ENCODE measurements around the gene AGMAT. TPM values are rescaled to one million over a fixed set of nuclear protein-coding genes. Genes with fewer than 3 reads are reported as not detected.

AGMAT gene
- polyA plus RNA-seq, 2 of the 4 experiments (the other 2 are of a cell fraction): 10.3 to 13.1 TPM

- Histone ChIP-seq H3K9me3 (no peaks in the 10 kb centered on the region), H3K4me1 (peaks cover 32% of the 10 kb centered on the region), H3K27ac (no peak overlapping the region), H3K4me3 (no peak overlapping the region), H3K4me2 (no peak overlapping the region)
- DNase-seq (ENCODE audit: low read depth in 1 of 2, low spot score in 1 of 2) (no peak), FAIRE-seq (no peak), ATAC-seq (no peak)
- ChIA-PET POLR2A (no interaction called here), CTCF (interaction anchor here (1.1 kb wide), 1 partner anchor 13 kb away, joined by 4 read pairs; no protein-coding TSS in a partner anchor)
- 93% methylated on average over 5 of the region's 5 CpGs for WGBS (ENCODE audit: missing lambda C conversion rate)
- no peak for TF ChIP-seq JUN (IDR thresholded peaks at IDR 0.05)
- no peak for TF ChIP-seq TP53 (CRISPR knock-in tag; IDR thresholded peaks at IDR 0.05)
- no peak for TF ChIP-seq NPAS2 (CRISPR knock-in tag; IDR thresholded peaks at IDR 0.05; ENCODE audit: borderline replicate concordance)
- TF ChIP-seq HDAC2 (IDR thresholded peaks at IDR 0.05): no peak
- no peak for TF ChIP-seq CBX2 (IDR thresholded peaks at IDR 0.05; ENCODE audit: borderline replicate concordance, low read depth)
- no peak for TF ChIP-seq ZNF302 (CRISPR knock-in tag; IDR thresholded peaks at IDR 0.05)
- TF ChIP-seq HOXA7 (CRISPR knock-in tag; IDR thresholded peaks at IDR 0.05): no peak
- no peak for TF ChIP-seq RNF2 (IDR thresholded peaks at IDR 0.05; ENCODE audit: borderline replicate concordance, low read depth)
- TF ChIP-seq ESRRA (IDR thresholded peaks at IDR 0.05; ENCODE audit: borderline replicate concordance, low read length): no peak
- no peak for TF ChIP-seq MAZ (IDR thresholded peaks at IDR 0.05; ENCODE audit: borderline replicate concordance, low read depth, low read length)
- no peak for TF ChIP-seq JUNB (IDR thresholded peaks at IDR 0.05)
- no peak for TF ChIP-seq FOSL2 (IDR thresholded peaks at IDR 0.05)
- TF ChIP-seq FOSL2 (CRISPR knock-in tag; IDR thresholded peaks at IDR 0.05): no peak
- TF ChIP-seq USF2 (IDR thresholded peaks at IDR 0.05): no peak
- no peak for TF ChIP-seq PBX3 (IDR thresholded peaks at IDR 0.05)
- TF ChIP-seq REST (IDR thresholded peaks at IDR 0.05): no peak
- no peak for TF ChIP-seq SMC3 (IDR thresholded peaks at IDR 0.05)
- no peak for TF ChIP-seq HOXB13 (CRISPR knock-in tag; IDR thresholded peaks at IDR 0.05; ENCODE audit: low read depth)
Measured at GRCh38 chr1:15621975-15622374, 37.1 kb upstream of the AGMAT start.

- H3K4me3 ChIP-seq: no peak overlapping the region
- FAIRE-seq: no peak
- no peak for DNase-seq (ENCODE audit: low read depth in 1 of 2, low spot score in 1 of 2)
- peaks cover 37% of the 10 kb centered on the region for H3K4me1 ChIP-seq
- H3K9me3 ChIP-seq: no peaks in the 10 kb centered on the region
- peak overlapping the region; percentile 88 for H3K4me2 ChIP-seq
- no peak overlapping the region for H3K27ac ChIP-seq
- TF ChIP-seq ZC3H11A (IDR thresholded peaks at IDR 0.05) (no peak), PHF8 (IDR thresholded peaks at IDR 0.05; ENCODE audit: borderline replicate concordance, low read depth) (no peak), TFCP2L1 (CRISPR knock-in tag; IDR thresholded peaks at IDR 0.05) (no peak), ZFP36 (IDR thresholded peaks at IDR 0.05; ENCODE audit: borderline replicate concordance, partially characterized antibody) (no peak), ZNF302 (CRISPR knock-in tag; IDR thresholded peaks at IDR 0.05) (no peak), E2F6 (IDR thresholded peaks at IDR 0.05; ENCODE audit: borderline replicate concordance, low read depth) (no peak), GATA3 (IDR thresholded peaks at IDR 0.05; ENCODE audit: borderline replicate concordance) (no peak), RNF2 (IDR thresholded peaks at IDR 0.05; ENCODE audit: borderline replicate concordance, low read depth) (no peak), HEYL (CRISPR knock-in tag; IDR thresholded peaks at IDR 0.05) (no peak), NR3C1 (IDR thresholded peaks at IDR 0.05) (no peak), RCOR1 (IDR thresholded peaks at IDR 0.05; ENCODE audit: low read depth, low read length) (no peak), KDM1A (IDR thresholded peaks at IDR 0.05; ENCODE audit: low read depth) (no peak), CHD4 (IDR thresholded peaks at IDR 0.05; ENCODE audit: borderline replicate concordance) (no peak), CBX2 (IDR thresholded peaks at IDR 0.05; ENCODE audit: borderline replicate concordance, low read depth) (no peak), HOXB13 (CRISPR knock-in tag; IDR thresholded peaks at IDR 0.05; ENCODE audit: low read depth) (no peak), HDAC2 (IDR thresholded peaks at IDR 0.05) (no peak), HOXB5 (CRISPR knock-in tag; IDR thresholded peaks at IDR 0.05) (no peak), HOXA7 (CRISPR knock-in tag; IDR thresholded peaks at IDR 0.05) (no peak)
- 89% methylated on average over 7 of the region's 7 CpGs for WGBS (ENCODE audit: missing lambda C conversion rate)
- POLR2A ChIA-PET: no interaction called here
- ATAC-seq: no peak
- CTCF ChIA-PET: interaction anchor here (1.2 to 1.4 kb wide), 2 partner anchors 9 to 121 kb away, joined by 4 read pairs; partner anchors contain the start of gene TMEM82
Measured at GRCh38 chr1:15620902-15621682, 36.2 kb upstream of the AGMAT start.
